HG03103 (cell line): ENCODE data around the gene ENGASE.
"Not testable (repeated sequence)": the region's sequence is repeated elsewhere in the genome, so short reads cannot be mapped to it uniquely, and the experiment has no call there.

ENCODE experiments used
- ATAC-seq: cut with Tn5 transposase; IDR thresholded peaks from one replicate; pipeline ENCODE4 v1.9.1; 2021; ENCODE audit warnings: low read depth; ENCODE audit not compliant: unreplicated experiment

The ENGASE gene, protein sequence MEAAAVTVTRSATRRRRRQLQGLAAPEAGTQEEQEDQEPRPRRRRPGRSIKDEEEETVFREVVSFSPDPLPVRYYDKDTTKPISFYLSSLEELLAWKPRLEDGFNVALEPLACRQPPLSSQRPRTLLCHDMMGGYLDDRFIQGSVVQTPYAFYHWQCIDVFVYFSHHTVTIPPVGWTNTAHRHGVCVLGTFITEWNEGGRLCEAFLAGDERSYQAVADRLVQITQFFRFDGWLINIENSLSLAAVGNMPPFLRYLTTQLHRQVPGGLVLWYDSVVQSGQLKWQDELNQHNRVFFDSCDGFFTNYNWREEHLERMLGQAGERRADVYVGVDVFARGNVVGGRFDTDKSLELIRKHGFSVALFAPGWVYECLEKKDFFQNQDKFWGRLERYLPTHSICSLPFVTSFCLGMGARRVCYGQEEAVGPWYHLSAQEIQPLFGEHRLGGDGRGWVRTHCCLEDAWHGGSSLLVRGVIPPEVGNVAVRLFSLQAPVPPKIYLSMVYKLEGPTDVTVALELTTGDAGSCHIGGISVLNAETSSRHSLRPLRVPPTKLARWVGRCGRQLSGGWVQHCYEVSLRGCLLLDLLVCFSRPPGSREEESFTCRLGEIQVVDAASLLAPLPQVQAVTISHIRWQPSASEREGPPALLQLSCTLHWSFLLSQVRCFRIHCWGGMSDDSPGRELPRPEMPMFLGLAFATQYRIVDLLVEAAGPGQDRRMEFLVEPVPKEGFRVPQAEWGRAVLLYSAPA

DNA sequence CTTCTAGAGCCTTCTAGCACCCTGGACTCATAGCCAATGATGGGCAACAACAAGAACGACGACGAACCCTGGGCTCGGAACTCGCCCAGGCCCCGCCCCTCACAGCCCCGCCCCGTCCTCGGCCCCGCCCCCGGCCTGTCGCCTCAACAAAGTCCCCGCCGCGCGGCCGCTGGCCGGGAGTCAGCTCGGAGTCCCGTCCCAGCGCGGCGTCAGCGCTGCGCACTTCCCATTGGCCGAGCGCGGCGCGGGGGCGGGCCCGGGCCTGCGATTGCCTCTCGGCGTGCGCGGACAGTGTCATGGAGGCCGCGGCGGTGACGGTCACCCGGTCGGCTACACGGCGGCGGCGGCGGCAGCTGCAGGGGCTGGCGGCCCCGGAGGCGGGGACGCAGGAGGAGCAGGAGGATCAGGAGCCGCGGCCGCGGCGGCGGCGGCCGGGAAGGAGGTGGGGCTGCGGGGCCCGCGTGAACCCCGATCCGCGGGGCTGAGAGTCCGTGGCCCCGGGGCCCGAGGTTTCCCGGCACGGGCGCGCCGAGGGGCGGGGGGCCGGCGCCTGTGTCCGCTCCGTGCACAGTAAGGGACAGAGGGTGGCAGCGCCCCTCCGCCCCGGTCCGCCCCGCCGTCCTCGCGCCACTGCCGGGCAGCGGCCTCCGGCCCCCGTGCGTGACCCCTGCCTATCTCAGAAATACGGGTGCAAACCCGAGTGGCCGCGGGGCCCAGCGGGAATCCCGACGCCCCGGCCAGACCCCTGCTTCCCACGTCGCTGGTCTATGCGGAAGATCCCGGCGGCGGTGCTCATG, at the start of gene ENGASE:
Gene ENGASE (plus strand): TSS at position 176 of the 797 bp plus-strand sequence. CDS start 121 bp downstream, at position 297.
- peak; percentile 88 for ATAC-seq

DNA sequence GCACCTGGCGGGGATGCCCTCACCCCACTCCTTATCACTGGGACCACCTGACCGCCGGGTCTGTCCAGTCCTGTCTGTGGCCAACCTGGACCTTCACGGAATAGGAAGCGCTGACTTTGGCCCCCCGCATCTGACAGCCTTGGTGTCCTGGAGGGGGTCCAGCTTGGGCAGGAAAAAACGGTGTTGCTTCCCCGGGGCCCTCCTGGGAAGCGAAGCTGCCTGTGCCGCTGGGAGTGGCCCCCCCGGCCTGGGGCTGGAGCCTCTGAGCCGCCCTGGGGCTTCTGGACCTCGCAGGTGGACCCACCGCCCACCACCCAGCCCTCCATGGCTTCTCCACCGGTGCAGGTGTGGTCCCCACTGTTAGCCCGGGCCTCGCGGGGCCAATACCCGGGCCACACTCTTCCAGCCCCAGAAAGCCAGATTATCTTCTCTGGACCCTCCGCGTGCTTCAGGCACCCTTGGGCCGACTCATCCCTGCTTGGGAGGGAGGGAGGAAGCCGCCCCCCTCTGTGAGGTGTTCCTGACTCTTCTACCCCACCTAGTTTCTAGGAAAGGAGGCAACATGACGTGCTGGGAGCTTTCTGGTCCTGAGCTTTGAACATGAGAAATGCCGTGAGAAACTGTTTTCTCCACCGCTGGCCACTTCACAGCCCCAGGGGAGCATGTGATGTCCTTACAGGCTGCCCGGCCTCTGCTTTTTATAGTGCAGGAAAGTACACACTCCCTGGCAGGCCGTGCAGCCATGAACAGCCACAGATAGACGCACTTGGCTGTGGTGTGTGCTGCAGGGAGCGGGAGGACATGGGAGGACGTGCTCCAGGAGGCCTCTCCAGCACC, 49.5 kb upstream of the ENGASE start:
- no peak for ATAC-seq

DNA sequence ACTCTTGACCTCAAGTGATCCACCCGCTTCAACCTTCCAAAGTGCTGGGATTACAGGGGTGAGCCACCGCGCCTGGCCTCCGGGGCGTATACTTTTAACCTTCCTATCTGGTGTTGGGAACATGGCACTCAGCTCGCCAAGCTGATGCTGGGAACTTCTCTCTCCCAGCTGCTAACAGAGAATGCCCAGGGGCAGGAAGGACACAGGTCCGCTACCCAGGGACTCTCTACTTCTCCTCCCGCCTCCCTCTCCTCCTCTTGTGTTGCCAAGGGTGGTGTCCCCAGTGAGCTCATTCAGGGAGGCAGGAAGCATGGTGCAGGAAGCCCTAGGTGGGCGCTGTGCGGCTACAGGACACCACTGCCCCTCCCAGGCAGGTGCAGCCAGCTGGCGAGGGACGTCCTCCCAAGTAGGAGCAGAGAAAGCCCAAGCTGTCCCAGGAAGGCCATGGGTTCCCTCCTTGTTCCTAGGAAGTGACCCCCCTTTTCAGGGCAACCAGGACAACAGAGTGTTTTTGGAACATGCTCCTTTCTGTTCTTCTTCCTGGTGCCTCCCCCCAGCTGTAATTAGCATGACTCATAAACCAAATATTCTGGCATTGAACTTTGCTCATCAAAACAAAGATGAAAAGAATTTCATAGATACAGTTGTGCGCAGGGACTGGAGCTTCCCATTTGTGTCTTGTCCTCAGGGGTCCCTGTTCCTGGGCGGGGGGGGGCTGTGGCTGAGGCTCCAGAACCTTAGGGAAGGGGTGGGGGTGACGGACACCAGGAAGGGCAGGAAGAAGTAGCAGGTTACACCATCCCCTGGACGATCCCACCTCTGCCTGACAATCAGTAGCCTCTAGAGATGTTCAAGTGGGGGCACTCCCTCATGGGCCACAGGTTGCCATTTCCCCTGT, 48.0 kb upstream of the ENGASE start:
- no peak for ATAC-seq

DNA sequence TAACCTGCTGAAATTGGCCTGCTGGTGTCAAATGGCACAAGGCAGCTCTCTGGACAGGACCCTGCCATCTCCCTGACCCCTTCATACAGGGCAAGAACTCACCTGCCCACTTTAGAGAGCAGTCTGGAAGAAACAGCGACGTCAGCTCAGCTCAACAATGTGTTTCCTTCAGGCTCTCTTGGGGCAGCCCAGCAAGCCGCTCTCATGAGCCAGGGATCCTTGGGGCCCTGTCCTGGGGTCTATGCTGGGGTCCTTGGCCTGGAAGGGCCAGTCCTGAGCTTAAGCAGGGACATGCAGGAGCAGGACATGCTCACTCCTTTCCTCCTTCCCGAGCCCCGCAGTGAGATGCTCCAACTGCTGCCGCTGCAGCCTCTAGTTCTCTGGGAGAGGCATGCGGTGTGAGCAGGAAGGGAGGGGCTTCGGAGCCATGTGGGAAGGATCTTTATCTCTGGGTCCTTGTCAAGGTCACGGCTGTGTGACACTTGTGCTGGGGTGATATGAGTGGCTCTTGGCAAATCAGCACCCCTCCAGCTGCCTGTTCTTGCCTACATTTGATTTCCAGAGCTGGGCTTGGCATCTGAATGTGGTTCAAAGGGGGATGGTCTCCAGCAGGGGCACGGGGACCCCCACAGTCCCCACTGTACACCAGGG, 47.2 kb upstream of the ENGASE start:
- ATAC-seq: no peak

DNA sequence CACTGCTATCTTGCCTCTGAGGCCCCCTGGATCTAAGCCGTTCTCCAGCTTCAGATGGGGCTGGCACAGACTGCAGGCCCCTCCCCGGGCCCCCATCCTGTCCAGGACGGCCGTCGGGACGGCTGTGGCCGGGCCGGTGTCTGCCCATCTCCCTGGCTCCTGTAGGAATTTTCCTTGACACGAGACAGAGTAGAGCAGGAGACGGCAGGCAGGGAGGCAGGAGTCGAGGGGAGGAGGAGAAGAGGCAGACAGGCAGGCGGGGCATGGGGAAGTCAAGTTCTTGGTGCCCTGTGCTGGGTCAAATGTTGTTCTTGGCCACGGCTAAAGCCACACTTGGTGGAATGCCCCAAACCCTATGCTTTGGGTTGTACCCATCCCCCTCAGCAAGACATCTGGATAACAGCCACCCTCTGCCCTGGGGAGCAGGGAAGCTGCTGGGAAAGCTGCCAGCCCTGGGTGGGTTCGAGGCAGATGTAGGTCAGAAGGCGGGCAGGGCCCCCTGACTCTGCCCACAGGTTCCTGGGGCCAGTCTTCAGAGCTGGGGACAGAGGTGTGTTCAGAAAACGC, 46.6 kb upstream of the ENGASE start:
- no peak for ATAC-seq

DNA sequence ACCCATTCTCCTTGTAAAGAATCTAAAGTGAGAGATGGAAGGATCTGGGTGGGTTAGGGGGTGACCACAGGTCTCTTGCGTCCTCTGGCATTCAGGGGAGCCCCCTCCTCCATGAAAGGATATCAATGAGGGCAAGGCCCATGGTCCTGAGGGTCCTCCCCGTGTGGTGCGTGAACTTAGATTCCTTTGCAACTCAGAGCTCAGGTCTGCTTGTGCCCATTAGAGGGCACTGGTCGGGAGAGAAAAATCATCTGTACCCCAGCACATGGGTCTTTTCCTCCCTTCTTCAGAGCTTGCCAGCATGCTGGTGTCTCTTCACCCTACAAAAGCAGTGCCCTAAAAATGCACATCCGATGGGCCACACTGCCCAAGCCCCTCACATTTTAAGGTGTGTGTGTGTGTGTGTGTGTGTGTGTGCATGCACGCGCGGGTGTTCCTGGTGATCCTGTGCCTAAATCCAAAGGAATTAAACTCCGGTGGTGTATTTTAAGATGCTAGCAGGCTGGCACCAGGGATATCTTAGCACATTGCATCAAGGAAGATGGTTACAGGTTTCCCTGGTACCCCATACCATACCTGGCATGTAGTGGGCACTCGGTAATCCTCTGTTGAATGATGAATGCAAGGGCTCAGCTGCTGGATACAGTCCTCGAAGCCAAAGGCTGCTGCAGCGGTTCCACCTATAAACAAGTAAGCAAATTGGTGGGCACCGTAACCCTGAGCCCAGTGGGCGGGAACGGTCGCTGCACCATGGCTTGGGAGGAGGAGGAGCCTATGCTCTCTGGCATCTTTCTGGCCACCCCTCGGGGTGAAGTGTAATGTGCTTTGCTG, 45.9 kb upstream of the ENGASE start:
- ATAC-seq: no peak

DNA sequence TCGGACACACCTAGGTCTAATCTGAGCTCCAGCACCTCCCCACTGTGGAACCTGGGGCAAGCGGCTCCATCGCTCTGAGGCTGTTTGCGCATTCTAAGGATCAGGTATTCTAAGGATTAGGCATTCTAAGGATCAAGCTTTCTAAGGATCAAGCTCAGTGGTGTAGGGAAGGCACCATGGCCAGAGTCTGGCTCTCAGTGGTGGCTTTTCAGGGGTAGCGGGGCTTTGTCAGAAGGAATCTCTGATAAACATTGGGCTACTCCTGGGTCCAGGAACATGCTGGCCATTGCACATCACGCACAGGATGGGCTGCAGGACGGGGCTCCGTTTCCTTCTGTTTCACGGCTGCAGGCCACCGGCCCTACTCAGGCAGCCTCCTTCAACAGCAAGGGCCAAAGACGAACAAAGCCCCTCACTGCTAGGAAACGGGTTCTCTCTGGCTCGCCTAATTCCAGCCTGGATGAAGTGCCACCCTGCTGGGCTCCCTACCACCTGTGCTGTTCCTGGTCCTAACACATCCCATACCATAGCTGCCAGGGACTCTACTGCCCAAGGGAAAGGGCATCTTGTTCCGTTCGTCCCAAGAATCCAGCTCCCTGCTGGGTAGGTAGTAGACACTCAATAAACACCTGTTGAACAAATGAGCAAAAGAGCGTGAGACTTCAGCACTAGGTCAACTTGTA, 45.2 kb upstream of the ENGASE start:
- no peak for ATAC-seq

DNA sequence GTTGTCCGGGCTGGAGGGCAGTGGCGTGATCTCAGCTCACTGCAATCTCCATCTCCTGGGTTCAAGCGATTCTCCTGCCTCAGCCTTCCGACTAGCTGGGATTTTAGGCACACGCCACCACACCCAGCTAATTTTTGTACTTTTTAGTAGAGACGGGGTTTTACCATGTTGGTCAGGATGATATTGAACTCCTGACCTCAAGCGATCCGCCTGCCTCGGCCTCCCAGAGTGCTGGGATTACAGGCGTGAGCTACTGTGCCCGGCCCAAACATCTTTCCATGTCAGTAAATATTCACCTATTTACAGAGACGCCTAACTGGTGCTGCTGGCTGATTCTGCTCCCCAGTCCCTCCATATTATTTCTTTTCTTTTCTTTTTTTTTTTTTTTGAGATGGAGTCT, 44.0 kb upstream of the ENGASE start:
- ATAC-seq: not testable (repeated sequence)

DNA sequence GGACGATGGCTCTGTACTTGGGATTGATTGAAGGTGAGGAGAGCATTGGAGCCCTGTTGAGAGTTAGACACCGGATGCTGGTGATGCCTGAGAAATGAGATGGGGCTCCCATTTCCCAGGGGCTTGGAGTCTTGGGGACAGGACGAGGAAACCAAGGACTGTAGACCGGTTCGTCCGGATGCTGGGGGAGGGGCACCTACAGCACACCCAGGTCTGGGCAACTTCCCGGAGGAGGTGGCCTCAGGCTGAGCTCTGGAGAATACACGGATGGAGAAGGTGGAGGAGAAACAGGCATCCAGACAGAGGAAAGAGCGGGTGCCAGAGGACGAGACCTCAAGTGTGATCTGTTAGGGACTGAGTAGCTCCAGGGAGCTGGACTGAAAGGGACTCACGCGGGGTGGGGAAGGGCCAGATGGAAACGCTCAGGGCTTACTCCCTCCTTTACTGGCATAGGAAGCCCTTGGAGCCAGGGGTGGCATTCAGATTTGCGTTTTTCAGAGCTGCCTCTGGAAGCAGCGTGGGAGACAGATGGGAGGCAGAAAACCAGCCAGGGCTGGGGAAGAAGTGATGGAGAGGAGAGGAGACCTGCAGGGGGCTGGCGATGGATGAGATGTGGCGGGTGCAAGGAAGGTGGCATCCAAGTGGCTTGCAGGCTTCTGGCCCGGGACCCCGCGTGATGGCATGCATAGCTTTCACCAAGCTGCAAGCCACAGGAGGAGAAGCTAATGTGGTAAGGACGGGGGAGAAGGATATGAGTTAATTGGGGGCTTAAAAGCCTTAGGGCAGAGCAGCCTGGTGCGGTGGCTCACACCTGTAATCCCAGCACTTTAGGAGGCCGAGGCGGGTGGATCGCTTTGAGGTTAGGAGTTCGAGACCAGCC, 42.4 kb upstream of the ENGASE start:
- ATAC-seq: no peak

DNA sequence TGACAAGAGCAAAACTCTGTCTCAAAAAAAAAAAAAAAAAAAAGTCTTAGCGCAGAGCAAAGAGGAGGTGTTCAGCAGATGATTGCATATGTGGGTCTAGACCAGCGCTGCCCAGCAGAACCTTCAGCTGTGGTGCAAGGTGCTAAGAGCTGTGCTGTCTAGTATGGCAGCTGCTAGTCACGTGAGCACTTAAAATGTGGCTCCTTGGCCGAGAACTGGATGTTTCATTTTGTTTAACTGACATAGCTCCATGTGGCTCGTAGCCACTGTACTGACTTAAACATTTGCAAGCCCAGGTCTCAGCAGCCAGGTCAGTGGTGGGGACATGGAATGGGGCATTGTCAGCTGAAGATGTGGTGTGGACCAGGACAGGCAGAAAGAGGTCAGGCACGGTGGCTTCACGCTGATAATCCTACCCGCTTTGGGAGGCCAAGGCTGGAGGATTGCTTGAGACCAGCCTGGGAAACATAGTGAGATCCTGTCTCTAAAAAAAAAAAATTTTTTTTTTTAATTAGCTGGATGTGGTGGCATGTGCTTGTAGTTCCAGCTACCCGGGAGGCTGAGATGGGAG, 41.5 kb upstream of the ENGASE start:
- no peak for ATAC-seq

DNA sequence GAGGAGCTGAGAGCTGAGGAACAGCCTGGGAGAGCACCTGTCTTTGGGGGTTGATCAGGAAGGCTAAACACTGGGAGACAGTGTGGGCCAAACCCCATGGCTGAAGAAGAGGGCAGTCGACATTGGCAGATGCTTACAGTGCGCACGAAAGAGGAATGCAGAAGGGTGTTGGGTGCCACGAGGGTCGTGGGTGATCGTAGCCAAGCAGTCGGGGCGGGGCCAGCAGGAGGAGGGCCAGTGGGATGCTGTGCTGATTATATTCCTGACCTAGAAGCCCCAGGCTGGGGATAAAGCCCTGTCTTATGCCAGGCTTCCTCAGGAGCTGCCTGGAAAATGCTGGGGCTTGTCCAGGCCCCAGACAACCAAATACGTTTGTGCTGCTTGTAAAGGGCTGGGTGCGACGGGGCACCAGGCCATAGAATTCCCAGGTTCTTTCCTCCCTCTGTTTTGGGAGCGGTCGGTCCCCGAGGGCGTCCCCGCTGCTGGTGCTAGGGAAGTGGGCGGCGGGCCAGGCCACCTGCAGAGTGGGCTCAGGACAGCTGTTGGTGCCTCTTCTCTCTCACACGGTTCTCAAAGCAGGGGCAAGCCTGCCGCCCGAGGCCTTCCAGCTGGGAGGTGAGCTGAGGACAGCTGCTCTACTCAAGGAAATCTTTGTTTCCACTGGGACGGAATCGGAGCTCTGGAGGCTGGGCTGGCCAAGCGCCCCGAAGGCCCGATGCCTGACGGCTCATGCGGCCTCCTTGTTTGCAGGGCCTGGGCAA, 40.7 kb upstream of the ENGASE start:
- ATAC-seq: no peak

DNA sequence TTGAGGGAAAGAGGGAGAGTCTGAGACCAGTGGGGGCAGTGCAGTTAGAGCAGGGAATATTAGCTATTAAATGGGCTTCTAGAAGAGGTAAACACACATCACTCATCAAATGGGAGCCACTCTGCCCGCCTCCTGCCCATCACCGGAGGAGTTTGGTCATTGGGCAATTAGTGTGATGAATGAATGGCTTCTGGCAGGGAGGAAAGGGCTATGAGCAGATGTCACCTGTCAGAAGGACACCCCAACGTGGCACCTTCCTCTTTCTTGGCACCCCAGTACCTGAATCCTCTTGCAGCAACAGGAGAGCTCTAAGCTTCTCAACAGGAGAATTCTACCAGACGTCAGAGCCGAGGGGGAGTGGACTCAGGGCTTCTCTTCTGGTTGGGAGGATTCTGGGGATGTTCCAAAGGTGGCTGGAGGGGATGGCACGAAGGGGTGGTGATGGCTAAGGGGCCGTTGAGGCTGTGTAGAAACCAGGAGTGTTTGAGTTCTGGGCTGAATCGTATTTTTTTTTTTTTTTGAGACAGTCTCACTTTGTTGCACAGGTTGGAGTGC, 39.6 kb upstream of the ENGASE start:
- no peak for ATAC-seq

DNA sequence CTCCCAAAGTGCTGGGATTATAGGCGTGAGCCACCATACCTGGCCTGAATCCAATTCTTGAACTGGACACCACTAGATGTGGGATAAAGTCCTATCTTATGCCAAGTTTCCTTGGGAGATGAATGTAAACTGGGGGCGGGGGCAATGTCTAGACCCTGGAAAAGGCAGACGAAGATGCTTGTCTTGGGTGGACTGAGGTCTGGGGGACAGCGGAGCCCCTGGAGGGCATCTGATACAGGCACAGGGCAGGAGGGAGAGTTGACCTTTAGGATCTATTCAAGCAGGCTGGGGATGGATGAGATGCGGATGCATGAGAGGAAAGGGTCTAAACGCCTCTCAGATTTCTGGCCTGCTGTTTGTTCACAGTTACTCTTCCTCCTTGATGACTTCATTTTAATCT, 38.9 kb upstream of the ENGASE start:
- no peak for ATAC-seq

DNA sequence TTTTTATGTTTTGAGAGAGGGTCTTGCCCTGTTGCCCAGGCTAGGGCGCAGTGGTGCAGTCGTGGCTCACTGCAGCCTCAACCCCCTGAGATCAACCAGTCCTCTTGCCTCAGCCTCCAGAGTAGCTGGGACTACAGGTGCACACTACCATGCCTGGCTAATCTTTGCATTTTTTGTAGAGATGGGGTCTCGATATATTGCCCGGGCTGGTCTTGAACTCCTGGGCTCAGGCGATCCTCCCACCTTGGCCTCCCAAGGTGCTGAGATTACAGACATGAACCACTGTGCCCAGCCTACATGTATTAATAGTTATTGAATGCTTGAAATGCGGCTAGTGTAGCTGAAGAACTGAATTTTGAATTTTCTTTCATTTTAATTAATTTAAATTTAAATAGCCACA, 38.4 kb upstream of the ENGASE start:
- ATAC-seq: no peak

DNA sequence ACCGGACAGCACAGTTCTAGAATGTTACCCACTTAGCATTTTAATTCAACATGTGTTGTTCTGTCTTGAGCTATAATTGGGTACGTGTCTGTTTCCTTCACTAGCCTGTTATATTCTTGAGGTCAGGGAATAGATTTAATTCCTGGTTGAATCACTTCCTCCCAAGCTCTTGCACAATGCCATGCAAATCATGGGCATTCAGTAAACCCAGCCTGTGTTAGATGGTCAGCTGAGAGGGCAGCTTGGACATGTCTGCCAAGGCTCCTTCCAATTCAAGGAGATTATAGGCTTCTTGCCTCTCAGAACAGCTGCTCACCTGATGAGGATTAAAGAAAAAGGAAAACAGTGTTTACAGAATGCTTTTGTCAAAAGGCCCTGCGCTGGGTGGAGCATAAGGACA, 38.0 kb upstream of the ENGASE start:
- ATAC-seq: no peak
